Measurements from ENCODE around the gene ARHGAP33.
"Not testable (repeated sequence)": the region's sequence is repeated elsewhere in the genome, so short reads cannot be mapped to it uniquely, and the experiment has no call there.

DNA sequence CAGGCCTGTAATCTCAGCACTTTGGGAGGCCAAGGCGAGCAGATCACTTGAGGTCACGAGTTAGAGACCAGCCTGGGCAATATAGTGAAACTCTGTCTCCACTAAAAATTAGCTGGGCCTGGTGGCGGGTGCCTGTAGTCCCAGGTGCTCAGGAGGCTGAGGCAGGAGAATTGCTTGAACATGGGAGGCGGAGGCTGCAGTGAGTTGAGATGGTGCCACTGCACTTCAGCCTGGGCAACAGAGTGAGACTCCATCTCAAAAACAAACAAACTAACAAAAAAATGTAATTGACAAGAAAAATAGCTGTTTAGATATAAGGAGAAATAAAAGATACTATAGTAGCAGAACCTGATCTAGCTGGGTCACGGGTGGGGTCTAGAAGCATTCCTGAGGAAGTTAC, 3.0 kb upstream of the ARHGAP33 start:
- not testable (repeated sequence) for TF ChIP-seq POLR2AphosphoS5 (IDR thresholded peaks at IDR 0.05)
- TF ChIP-seq, protein P1, sequence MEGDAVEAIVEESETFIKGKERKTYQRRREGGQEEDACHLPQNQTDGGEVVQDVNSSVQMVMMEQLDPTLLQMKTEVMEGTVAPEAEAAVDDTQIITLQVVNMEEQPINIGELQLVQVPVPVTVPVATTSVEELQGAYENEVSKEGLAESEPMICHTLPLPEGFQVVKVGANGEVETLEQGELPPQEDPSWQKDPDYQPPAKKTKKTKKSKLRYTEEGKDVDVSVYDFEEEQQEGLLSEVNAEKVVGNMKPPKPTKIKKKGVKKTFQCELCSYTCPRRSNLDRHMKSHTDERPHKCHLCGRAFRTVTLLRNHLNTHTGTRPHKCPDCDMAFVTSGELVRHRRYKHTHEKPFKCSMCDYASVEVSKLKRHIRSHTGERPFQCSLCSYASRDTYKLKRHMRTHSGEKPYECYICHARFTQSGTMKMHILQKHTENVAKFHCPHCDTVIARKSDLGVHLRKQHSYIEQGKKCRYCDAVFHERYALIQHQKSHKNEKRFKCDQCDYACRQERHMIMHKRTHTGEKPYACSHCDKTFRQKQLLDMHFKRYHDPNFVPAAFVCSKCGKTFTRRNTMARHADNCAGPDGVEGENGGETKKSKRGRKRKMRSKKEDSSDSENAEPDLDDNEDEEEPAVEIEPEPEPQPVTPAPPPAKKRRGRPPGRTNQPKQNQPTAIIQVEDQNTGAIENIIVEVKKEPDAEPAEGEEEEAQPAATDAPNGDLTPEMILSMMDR (IDR thresholded peaks at IDR 0.05) = not testable (repeated sequence)
